Activated CD8-positive, alpha-beta memory T cell treated with anti-CD3 and anti-CD28 coated beads for 36 hours (primary cell): ENCODE data around the gene MORF4L2. TPM values are rescaled to one million over a fixed set of nuclear protein-coding genes. Genes with fewer than 3 reads are reported as not detected.

Source experiments
- CTCF ChIA-PET: fragments of 350-600 bp; sonication (Branson Sonifier 250); formaldehyde crosslinking; loops from one replicate; lab custom pipeline; 2021; ENCODE audit warnings: antibody characterized with exemption; lab: Charles Lee
- POLR2A ChIA-PET: fragments of 350-600 bp; sonication (Branson Sonifier 250); formaldehyde crosslinking; loops from one replicate; lab custom pipeline; 2021; ENCODE audit warnings: antibody characterized with exemption; lab: Charles Lee
- total RNA-seq, 2 experiments: library from RNA; stranded (reverse); gene quantifications; one replicate each; pipeline ENCODE4 v1.2.3, GENCODE V29; 2021

MORF4L2 gene
- 100 to 1,000 TPM; 241 to 244 TPM for total RNA-seq

GRCh38 chrX:103686199-103687072 is at the start of gene MORF4L2:
Gene MORF4L2, minus strand, starts transcription at chrX:103686699. Its CDS starts 9,672 bp downstream, at chrX:103677027.
- POLR2A ChIA-PET = interaction anchor here (0.7 kb wide), 1 partner anchor 103 kb away, joined by 4 read pairs; no protein-coding TSS in a partner anchor
- CTCF ChIA-PET = no interaction called here

GRCh38 chrX:103734125-103734760 is 47.7 kb upstream of the MORF4L2 start:
- POLR2A ChIA-PET = no interaction called here

GRCh38 chrX:103733017-103733416 is 46.5 kb upstream of the MORF4L2 start:
- POLR2A ChIA-PET = no interaction called here
- CTCF ChIA-PET = no interaction called here

More at GRCh38 chrX:103734125-103734760, 47.7 kb upstream of the MORF4L2 start:
- CTCF ChIA-PET = no interaction called here

GRCh38 chrX:103730796-103731493 is 44.4 kb upstream of the MORF4L2 start:
- POLR2A ChIA-PET = no interaction called here

GRCh38 chrX:103730147-103730795 is 43.8 kb upstream of the MORF4L2 start:
- CTCF ChIA-PET = no interaction called here
- POLR2A ChIA-PET = no interaction called here

More at GRCh38 chrX:103730796-103731493, 44.4 kb upstream of the MORF4L2 start:
- CTCF ChIA-PET = no interaction called here

GRCh38 chrX:103729015-103729414 is 42.5 kb upstream of the MORF4L2 start:
- ChIA-PET CTCF (no interaction called here), POLR2A (no interaction called here)

GRCh38 chrX:103727115-103727514 is 40.6 kb upstream of the MORF4L2 start:
- ChIA-PET POLR2A (no interaction called here), CTCF (no interaction called here)

- ChIA-PET CTCF (no interaction called here), POLR2A (no interaction called here)
Measured at GRCh38 chrX:103726477-103726876, 40.0 kb upstream of the MORF4L2 start.

- ChIA-PET CTCF (interaction anchor here (0.9 kb wide), 1 partner anchor 11 kb away, joined by 3 read pairs; no protein-coding TSS in a partner anchor), POLR2A (no interaction called here)
Measured at GRCh38 chrX:103722505-103722904, 36.0 kb upstream of the MORF4L2 start.

GRCh38 chrX:103718120-103718519 is 31.6 kb upstream of the MORF4L2 start:
- POLR2A ChIA-PET = no interaction called here

GRCh38 chrX:103716962-103717361 is 30.5 kb upstream of the MORF4L2 start:
- CTCF ChIA-PET = no interaction called here

More at GRCh38 chrX:103718120-103718519, 31.6 kb upstream of the MORF4L2 start:
- CTCF ChIA-PET = no interaction called here

GRCh38 chrX:103710609-103711008 is 24.1 kb upstream of the MORF4L2 start, which contains the start of gene TMEM31:
Gene TMEM31, plus strand, starts transcription at chrX:103710909. Its CDS starts 1,350 bp downstream, at chrX:103712259.
- POLR2A ChIA-PET = no interaction called here
- CTCF ChIA-PET = interaction anchor here (0.9 kb wide), 2 partner anchors 9 to 121 kb away, joined by 3 read pairs; partner anchors contain the start of gene RAB9B

More at GRCh38 chrX:103716962-103717361, 30.5 kb upstream of the MORF4L2 start:
- POLR2A ChIA-PET = no interaction called here

GRCh38 chrX:103704863-103705262 is 18.4 kb upstream of the MORF4L2 start:
- CTCF ChIA-PET = no interaction called here
- POLR2A ChIA-PET = no interaction called here

- CTCF ChIA-PET = no interaction called here
- POLR2A ChIA-PET = no interaction called here
Measured at GRCh38 chrX:103699243-103699642, 12.7 kb upstream of the MORF4L2 start.

GRCh38 chrX:103697687-103698086 is 11.2 kb upstream of the MORF4L2 start:
- ChIA-PET POLR2A (no interaction called here), CTCF (no interaction called here)

GRCh38 chrX:103691059-103691458 is 4.6 kb upstream of the MORF4L2 start:
- CTCF ChIA-PET = no interaction called here
- POLR2A ChIA-PET = no interaction called here

- ChIA-PET POLR2A (no interaction called here), CTCF (no interaction called here)
Measured at GRCh38 chrX:103688946-103689345, 2.4 kb upstream of the MORF4L2 start.

- POLR2A ChIA-PET = interaction anchor here (0.7 kb wide), 1 partner anchor 104 kb away, joined by 4 read pairs; no protein-coding TSS in a partner anchor
- CTCF ChIA-PET = interaction anchor here (0.6 kb wide), 1 partner anchor 26 kb away, joined by 4 read pairs; no protein-coding TSS in a partner anchor
Measured at GRCh38 chrX:103687696-103688201, 1.2 kb upstream of the MORF4L2 start.
